ENCODE results near the gene ARMC7. TPM values are rescaled to one million over a fixed set of nuclear protein-coding genes. Genes with fewer than 3 reads are reported as not detected.
A peak's percentile ranks its signal among the peaks of the same experiment; 100 is the strongest.

Gene ARMC7
- total and polyA plus RNA-seq, 2 of the 13 experiments (the other 11 are each of a cell fraction or from before 2014, with no cell fraction given): 3.9 to 4.2 TPM

GRCh38 chr17:75090871-75091854 lies 18.6 kb upstream of the ARMC7 start:
- no TSS peak for BruUV-seq (replicated peaks)
- DNase-seq (ENCODE audit: low spot score) (peak; percentile 78), FAIRE-seq (peak; percentile 96), ATAC-seq (peak; percentile 26)
- peak overlapping the region; percentile 83 for H3K4me2 ChIP-seq (ENCODE audit: low read depth, low read length)
- peaks cover 0 to 29% of the 10 kb centered on the region in 2 experiments; a peak in 2 of 5 replicates for H3K27me3 ChIP-seq (ENCODE audit: control insufficient read depth in 1 of 2, insufficient read depth in 2 of 2, low read length in 2 of 2)
- peak overlapping the region; percentile 19; the same call in 1 of the 2 replicates for H3K9ac ChIP-seq (ENCODE audit: insufficient read depth, low read depth, low read length)
- H3K4me3 ChIP-seq (replicated peaks in 1 of 3; ENCODE audit: insufficient read depth in 1 of 3, low read depth in 2 of 3, low read length in 3 of 3): peak overlapping the region; percentile 2 to 62 (median 28); a peak in 5 of 6 replicates
- intact Hi-C loops (cut with micrococcal nuclease; ENCODE audit: unreplicated experiment): no loop called here
- WGBS (ENCODE audit: low lambda C conversion rate): 2% methylated on average over 19 of the region's 19 CpGs
- no peaks in the 10 kb centered on the region for H3K9me3 ChIP-seq (ENCODE audit: low read length)
- no peaks in the 10 kb centered on the region; the same call in 1 of the 2 replicates for H4K20me1 ChIP-seq (ENCODE audit: insufficient read depth, low read length)
- H3K27ac ChIP-seq (ENCODE audit: extremely low read length, insufficient read depth, low read length): peak overlapping the region; percentile 31
- in situ Hi-C loops (cut with HindIII; ENCODE audit: extremely low pct_ligation_motif_present, low pct_unique_long_range_greater_than_20kb): no loop called here
- no peak overlapping the region for H2AFZ ChIP-seq (ENCODE audit: low read length)
- POLR2A ChIA-PET: interaction anchor here (0.7 to 3.4 kb wide), 16 partner anchors 10 to 108 kb away, joined by 3 to 19 read pairs (median 4); partner anchors contain the start of genes ARMC7 and MRPL58
- no peaks in the 10 kb centered on the region for H3K79me2 ChIP-seq (ENCODE audit: insufficient read depth, low read length)
- no peaks in the 10 kb centered on the region for H3K36me3 ChIP-seq (replicated peaks in 1 of 2; ENCODE audit: control insufficient read depth in 1 of 2, insufficient read depth in 2 of 2, low read length in 2 of 2)
- H3K4me1 ChIP-seq (ENCODE audit: insufficient read depth, low read length): peaks cover 97% of the 10 kb centered on the region
- CTCF ChIA-PET (ENCODE audit: low intra/inter-chr PET ratio, low total read pairs): interaction anchor here (0.8 to 0.9 kb wide), 2 partner anchors 15 to 130 kb away, joined by 3 to 4 read pairs; no protein-coding TSS in a partner anchor
- no peak for TF ChIP-seq SRY (CRISPR knock-in tag; IDR thresholded peaks at IDR 0.05)
- TF ChIP-seq ZC3H13 (CRISPR knock-in tag; IDR thresholded peaks at IDR 0.05): 0 out of 2 replicates have a peak, but pooled peaks have one; percentile 49
- TF ChIP-seq BATF2 (CRISPR knock-in tag; IDR thresholded peaks at IDR 0.05): no peak
- no peak for TF ChIP-seq SATB2 (CRISPR knock-in tag; IDR thresholded peaks at IDR 0.05)
- TF ChIP-seq JUND (CRISPR knock-in tag; IDR thresholded peaks at IDR 0.05): no peak
- TF ChIP-seq ZNF12 (CRISPR knock-in tag; IDR thresholded peaks at IDR 0.05): peak; percentile 93
- 0 out of 2 replicates have a peak, but pooled peaks have one; percentile 59 for TF ChIP-seq MEF2D (CRISPR knock-in tag; IDR thresholded peaks at IDR 0.05)
- TF ChIP-seq PITX1 (CRISPR knock-in tag; IDR thresholded peaks at IDR 0.05): peak; percentile 55; the same call in 1 of the 2 replicates
- TF ChIP-seq ZNF281 (CRISPR knock-in tag; IDR thresholded peaks at IDR 0.05; ENCODE audit: borderline replicate concordance): no peak; the same call in 1 of the 2 replicates
- TF ChIP-seq ZNF354B (CRISPR knock-in tag; IDR thresholded peaks at IDR 0.05): no peak
- peak; percentile 68; the same call in 1 of the 2 replicates for TF ChIP-seq ZMYM3 (CRISPR knock-in tag; IDR thresholded peaks at IDR 0.05)
- TF ChIP-seq ZFP91 (CRISPR knock-in tag; IDR thresholded peaks at IDR 0.05; ENCODE audit: borderline replicate concordance): peak; percentile 88
- TF ChIP-seq ATF3 (CRISPR knock-in tag; IDR thresholded peaks at IDR 0.05): no peak
- peak; percentile 67; the same call in 1 of the 2 replicates for TF ChIP-seq KAT8 (CRISPR knock-in tag; IDR thresholded peaks at IDR 0.05)
- no peak for TF ChIP-seq GRHL1 (CRISPR knock-in tag; conservative IDR thresholded peaks at IDR 0.05)
